ENCODE results near the gene LHX1. TPM values are rescaled to one million over a fixed set of nuclear protein-coding genes. Genes with fewer than 3 reads are reported as not detected.

The LHX1 gene
- total and polyA plus RNA-seq, 2 of the 8 experiments (the other 6 are each of a cell fraction or from before 2014, with no cell fraction given), result 0.26 to 0.93 TPM

- TF ChIP-seq GTF2F1 (IDR thresholded peaks at IDR 0.05; ENCODE audit: borderline replicate concordance, low read depth, low read length), result no peak
- TF ChIP-seq RAD21 (IDR thresholded peaks at IDR 0.05 in 1 of 2, conservative IDR thresholded peaks at IDR 0.05 in 1 of 2; ENCODE audit: low read depth in 2 of 2, low read length in 2 of 2), result no peak
- no peak for TF ChIP-seq RXRA (IDR thresholded peaks at IDR 0.05; ENCODE audit: insufficient read depth, low read depth, low read length)
- no peak for TF ChIP-seq SRF (IDR thresholded peaks at IDR 0.05; ENCODE audit: low read depth, low read length)
These were observed 10.6 kb upstream of the LHX1 start (continued) for GRCh38 chr17:36926701-36927100.

Data from H1 (cell line).